B cell (primary cell): Measurements from ENCODE around the gene DPEP2.

Source experiments
- CTCF ChIP-seq: fragments of 200-600 bp; IDR thresholded peaks from one replicate; pipeline ENCODE4 v1.8.0; 2022; ENCODE audit warnings: antibody characterized with exemption, mild to moderate bottlenecking
- EZH2 ChIP-seq: IDR thresholded peaks from 2 replicates; pipeline ENCODE4 v1.6.1; 2012; ENCODE audit warnings: borderline replicate concordance, low read depth, mild to moderate bottlenecking, moderate library complexity, low read length; ENCODE audit not compliant: insufficient read depth, poor library complexity, severe bottlenecking

GRCh38 chr16:67987460-67988160 lies 11.7 kb downstream of the DPEP2 start:
- TF ChIP-seq EZH2 (no peak), CTCF (no peak)
